Endodermal cell (in vitro differentiated cells): ENCODE results near the gene NIPAL3. TPM values are rescaled to one million over a fixed set of nuclear protein-coding genes. Genes with fewer than 3 reads are reported as not detected.
"Not testable (repeated sequence)": the region's sequence is repeated elsewhere in the genome, so short reads cannot be mapped to it uniquely, and the experiment has no call there.

Experiments used
- DNase-seq: peaks from one replicate; pipeline ENCODE4 v3.0.0-alpha.2; 2017
- H3K27ac ChIP-seq: 2 replicates; pipeline ENCODE4 v1.5.1; 2013; ENCODE audit warnings: mild to moderate bottlenecking, low read depth, low read length, moderate library complexity
- H3K27me3 ChIP-seq: 2 replicates; pipeline ENCODE4 v1.6.1; 2013; ENCODE audit warnings: mild to moderate bottlenecking, low read length, moderate library complexity; ENCODE audit not compliant: insufficient read depth, control insufficient read depth, poor library complexity, severe bottlenecking
- H3K36me3 ChIP-seq: 2 replicates; pipeline ENCODE4 v1.7.0; 2013; ENCODE audit warnings: mild to moderate bottlenecking, low read length, moderate library complexity; ENCODE audit not compliant: control insufficient read depth, insufficient read depth
- H3K4me1 ChIP-seq: one replicate; pipeline ENCODE4 v1.7.0; 2013; ENCODE audit warnings: low read length; ENCODE audit not compliant: control insufficient read depth, insufficient read depth
- H3K4me3 ChIP-seq: 2 replicates; pipeline ENCODE4 v1.5.1; 2013; ENCODE audit warnings: mild to moderate bottlenecking, low read length, moderate library complexity
- H3K9ac ChIP-seq: 2 replicates; pipeline ENCODE4 v1.6.1; 2013; ENCODE audit warnings: mild to moderate bottlenecking, low read length, moderate library complexity; ENCODE audit not compliant: poor library complexity, severe bottlenecking; ENCODE audit errors: extremely low read depth
- H3K9me3 ChIP-seq: 2 replicates; pipeline ENCODE4 v1.6.1; 2013; ENCODE audit warnings: mild to moderate bottlenecking, low read length, moderate library complexity; ENCODE audit not compliant: control insufficient read depth
- H3K27ac Mint-ChIP-seq: 2 replicates; pipeline ENCODE4 v1.8.0; 2020; ENCODE audit warnings: mixed read lengths
- H3K27me3 Mint-ChIP-seq: 2 replicates; pipeline ENCODE4 v1.8.0; 2021; ENCODE audit warnings: mild to moderate bottlenecking, mixed read lengths; ENCODE audit not compliant: insufficient read depth
- H3K36me3 Mint-ChIP-seq: 2 replicates; pipeline ENCODE4 v1.8.0; 2020; ENCODE audit warnings: low read depth, mixed read lengths
- H3K4me1 Mint-ChIP-seq: 2 replicates; pipeline ENCODE4 v1.8.0; 2020; ENCODE audit warnings: mixed read lengths
- H3K4me3 Mint-ChIP-seq: 2 replicates; pipeline ENCODE4 v1.8.0; 2020; ENCODE audit warnings: mild to moderate bottlenecking, moderate library complexity, mixed read lengths
- H3K9me3 Mint-ChIP-seq: 2 replicates; pipeline ENCODE4 v1.8.0; 2020; ENCODE audit warnings: mild to moderate bottlenecking, mixed read lengths
- CTCF ChIP-seq: fragments of 200-600 bp; sonication (generic); conservative IDR thresholded peaks from 2 replicates; pipeline ENCODE4 v1.5.0; 2021; ENCODE audit warnings: antibody characterized with exemption, mild to moderate bottlenecking
- WGBS, 2 experiments: methylation state at CpG; one replicate each; pipeline versions ENCODE4 v1.1.5 to v1.1.7; 2013; ENCODE audit warnings: missing lambda C conversion rate in 2 of 2, mixed read lengths in 1 of 2; ENCODE audit not compliant: insufficient coverage in 1 of 2, insufficient read length in 1 of 2; 5-methylcytosine and 5-hydroxymethylcytosine counted together
- total RNA-seq, 2 donors: library from RNA; stranded (reverse); fragmentation: NEBNext Ultra II Directional in 1 of 2; extraction: Animal tissue kit (Norgen Biotek cat#: 25700) in 1 of 2; gene quantifications; 2 replicates in 1 of 2; 3 replicates in 1 of 2; pipeline ENCODE4 v1.2.1, GENCODE V29; 2021

Gene NIPAL3
- total RNA-seq, 2 donors from 2014 or later, result 4.7 to 5.5 TPM

- no peaks in the 10 kb centered on the region for H3K27me3 Mint-ChIP-seq
- H3K4me1 ChIP-seq, result peaks cover 20% of the 10 kb centered on the region
- H3K4me1 Mint-ChIP-seq, result peaks cover 58% of the 10 kb centered on the region
- peaks cover 16% of the 10 kb centered on the region for H3K36me3 Mint-ChIP-seq
- no peak for DNase-seq
- H3K9me3 ChIP-seq, result peaks cover 8% of the 10 kb centered on the region
- H3K27me3 ChIP-seq, result no peaks in the 10 kb centered on the region
- H3K9ac ChIP-seq, result peak overlapping the region; percentile 0
- H3K4me3 Mint-ChIP-seq, result no peak overlapping the region
- peaks cover 13% of the 10 kb centered on the region for H3K36me3 ChIP-seq
- 87 to 100% methylated on average over 4 to 5 of the region's 5 CpGs for WGBS, 2 experiments
- no peak for TF ChIP-seq CTCF
- H3K9me3 Mint-ChIP-seq, result no peaks in the 10 kb centered on the region
- H3K27ac ChIP-seq, result no peak overlapping the region
- peak overlapping the region; percentile 5 for H3K27ac Mint-ChIP-seq
- peak overlapping the region; percentile 39 for H3K4me3 ChIP-seq
Measured at GRCh38 chr1:24508911-24509310, 93.3 kb downstream of the NIPAL3 start.

- H3K9me3 ChIP-seq, result peaks cover 8% of the 10 kb centered on the region
- no peak overlapping the region for H3K27ac ChIP-seq
- no peak overlapping the region for H3K27ac Mint-ChIP-seq
- DNase-seq, result no peak
- TF ChIP-seq CTCF, result no peak
- H3K4me1 Mint-ChIP-seq, result peaks cover 18% of the 10 kb centered on the region
- H3K4me3 Mint-ChIP-seq, result no peak overlapping the region
- 80 to 87% methylated on average over 1 to 2 of the region's 2 CpGs for WGBS, 2 experiments
- H3K36me3 ChIP-seq, result peaks cover 34% of the 10 kb centered on the region
- H3K27me3 ChIP-seq, result no peaks in the 10 kb centered on the region
- H3K36me3 Mint-ChIP-seq, result peaks cover 41% of the 10 kb centered on the region
- no peak overlapping the region for H3K9ac ChIP-seq
- H3K4me1 ChIP-seq, result peaks cover 15% of the 10 kb centered on the region
- H3K9me3 Mint-ChIP-seq, result no peaks in the 10 kb centered on the region
- no peaks in the 10 kb centered on the region for H3K27me3 Mint-ChIP-seq
- H3K4me3 ChIP-seq, result no peak overlapping the region
Measured at GRCh38 chr1:24513706-24514105, 98.1 kb downstream of the NIPAL3 start.

- Histone ChIP-seq H3K36me3 (peaks cover 37% of the 10 kb centered on the region), H3K9me3 (peaks cover 4% of the 10 kb centered on the region), H3K9ac (no peak overlapping the region), H3K4me3 (no peak overlapping the region), H3K4me1 (peaks cover 2% of the 10 kb centered on the region), H3K27me3 (no peaks in the 10 kb centered on the region), H3K27ac (no peak overlapping the region)
- peaks cover 7% of the 10 kb centered on the region for H3K4me1 Mint-ChIP-seq
- no peaks in the 10 kb centered on the region for H3K9me3 Mint-ChIP-seq
- TF ChIP-seq CTCF, result no peak
- peaks cover 45% of the 10 kb centered on the region for H3K36me3 Mint-ChIP-seq
- no peak for DNase-seq
- H3K4me3 Mint-ChIP-seq, result no peak overlapping the region
- WGBS, 2 experiments, result 96 to 100% methylated on average over 3 to 5 of the region's 5 CpGs
- no peaks in the 10 kb centered on the region for H3K27me3 Mint-ChIP-seq
- H3K27ac Mint-ChIP-seq, result no peak overlapping the region
Measured at GRCh38 chr1:24514946-24515345, 99.3 kb downstream of the NIPAL3 start.

DNA sequence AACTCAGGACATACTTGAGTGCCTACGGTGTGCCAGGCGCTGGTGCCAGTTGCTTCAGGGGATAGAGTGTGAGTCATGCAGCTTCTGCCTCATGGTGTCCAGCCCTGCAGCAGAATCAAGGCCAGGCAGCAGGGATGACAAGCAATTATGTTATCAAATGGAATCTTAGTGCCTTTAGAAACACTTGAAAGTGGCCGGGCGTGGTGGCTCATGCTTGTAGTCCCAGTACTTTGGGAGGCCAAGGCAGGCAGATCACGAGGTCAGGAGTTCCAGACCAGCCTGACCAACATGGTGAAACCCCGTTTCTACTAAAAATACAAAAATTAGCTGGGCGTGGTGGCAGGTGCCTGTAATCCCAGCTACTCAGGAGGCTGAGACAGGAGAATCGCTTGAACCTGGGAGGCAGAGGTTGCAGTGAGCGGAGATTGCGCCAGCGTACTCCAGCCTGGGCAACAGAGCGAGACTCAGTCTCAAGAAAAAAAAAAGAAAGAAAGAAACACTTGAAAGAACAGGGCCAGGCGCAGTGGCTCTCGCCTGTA is 100.1 kb downstream of the NIPAL3 start:
- peak overlapping the region; percentile 13 for H3K27ac Mint-ChIP-seq

More for the DNA sequence above, 100.1 kb downstream of the NIPAL3 start:
- H3K4me1 Mint-ChIP-seq, H3K4me3 ChIP-seq, H3K27me3 Mint-ChIP-seq, H3K4me1 ChIP-seq, DNase-seq, H3K9me3 Mint-ChIP-seq, H3K9me3 ChIP-seq, H3K4me3 Mint-ChIP-seq, H3K27me3 ChIP-seq, H3K9ac ChIP-seq, H3K27ac ChIP-seq: not testable (repeated sequence)
- H3K36me3 Mint-ChIP-seq, result peaks cover 48% of the 10 kb centered on the region
- WGBS, 2 experiments, result 94% methylated on average over 13 to 14 of the region's 14 CpGs
- peaks cover 40% of the 10 kb centered on the region for H3K36me3 ChIP-seq
